Kidney (tissue), 14 donors: ENCODE results near the gene PUM1. TPM values are rescaled to one million over a fixed set of nuclear protein-coding genes. Genes with fewer than 3 reads are reported as not detected.
"Not testable (repeated sequence)": the region's sequence is repeated elsewhere in the genome, so short reads cannot be mapped to it uniquely, and the experiment has no call there.

Experiments
- DNase-seq, 5 donors: peaks; one replicate each; pipeline ENCODE4 v3.0.0-alpha.2; 2013 to 2020
- FAIRE-seq: peaks from 2 replicates; lab custom pipeline; 2012; peaks lifted over from hg19 to GRCh38; lab: Jason Lieb, UNC
- H3K27ac ChIP-seq, 2 donors: one replicate each; pipeline ENCODE4 v1.7.0; 2013; ENCODE audit warnings: low read depth in 2 of 2, low read length in 2 of 2, inconsistent platforms in 1 of 2
- H3K27me3 ChIP-seq: one replicate; pipeline ENCODE4 v1.7.1; 2013; ENCODE audit warnings: low read length, inconsistent platforms; ENCODE audit not compliant: control insufficient read depth, insufficient read depth
- H3K36me3 ChIP-seq, 3 donors: one replicate each; pipeline versions ENCODE4 v1.7.0 to v1.7.1; 2013; ENCODE audit warnings: low read length in 3 of 3, control low read depth in 1 of 3, inconsistent platforms in 1 of 3; ENCODE audit not compliant: insufficient read depth in 3 of 3, control insufficient read depth in 2 of 3
- H3K4me1 ChIP-seq, 3 donors: one replicate each; pipeline versions ENCODE4 v1.7.0 to v1.7.1; 2013; ENCODE audit warnings: low read length in 3 of 3, inconsistent platforms in 1 of 3, low read depth in 1 of 3; ENCODE audit not compliant: control insufficient read depth in 2 of 3, insufficient read depth in 2 of 3
- H3K4me3 ChIP-seq, 3 donors: one replicate each; pipeline versions ENCODE4 v1.7.0 to v1.8.1; 2013; ENCODE audit warnings: low read length in 3 of 3, control low read depth in 1 of 3, inconsistent platforms in 1 of 3
- H3K9ac ChIP-seq, 3 donors: one replicate each; pipeline versions ENCODE4 v1.7.0 to v1.7.1; 2013; ENCODE audit warnings: low read length in 3 of 3, control low read depth in 1 of 3, inconsistent platforms in 1 of 3
- H3K9me3 ChIP-seq, 3 donors: one replicate each; pipeline versions ENCODE4 v1.7.0 to v1.7.1; 2013; ENCODE audit warnings: low read length in 3 of 3, control low read depth in 1 of 3, inconsistent platforms in 1 of 3; ENCODE audit not compliant: control insufficient read depth in 2 of 3, insufficient read depth in 1 of 3
- CTCF ChIP-seq: IDR thresholded peaks from 3 replicates; pipeline ENCODE4 v1.5.1; 2012; ENCODE audit warnings: mild to moderate bottlenecking, moderate library complexity, borderline replicate concordance; ENCODE audit not compliant: insufficient read depth; ENCODE audit errors: extremely low read depth
- intact Hi-C: fragments of 100-400 bp; cut with DNase I; formaldehyde crosslinking; loops from one replicate; pipeline ENCODE4 v1.11.1; 2022
- polyA plus RNA-seq: library from polyadenylated mRNA; stranded (reverse); fragments of 350-450 nt; fragmentation: Illumina TruSeq; extraction: RNeasy Lipid Tissue Mini Kit (QIAGEN cat#74804); gene quantifications from one replicate; pipeline ENCODE4 v1.2.3, GENCODE V29; 2014; ENCODE audit warnings: low read depth, low replicate concordance; ENCODE audit not compliant: insufficient read depth
- total RNA-seq: library from RNA; stranded (reverse); fragmentation: NEBNext Ultra II Directional; extraction: Animal tissue kit (Norgen Biotek cat#: 25700); gene quantifications from one replicate; pipeline ENCODE4 v1.2.1, GENCODE V29; 2021
- donor health status: control.
- donor health status: control.
- donor health status: control.
- donor health status: control.
- donor health status: control.
- donor health status: DM: yes; HTN: yes; CAD: no.
- donor health status: Normal renal cell carcinoma (clear cell type).

The PUM1 gene
- total and polyA plus RNA-seq, 2 donors from 2014 or later, result 19.1 to 150 TPM

DNA sequence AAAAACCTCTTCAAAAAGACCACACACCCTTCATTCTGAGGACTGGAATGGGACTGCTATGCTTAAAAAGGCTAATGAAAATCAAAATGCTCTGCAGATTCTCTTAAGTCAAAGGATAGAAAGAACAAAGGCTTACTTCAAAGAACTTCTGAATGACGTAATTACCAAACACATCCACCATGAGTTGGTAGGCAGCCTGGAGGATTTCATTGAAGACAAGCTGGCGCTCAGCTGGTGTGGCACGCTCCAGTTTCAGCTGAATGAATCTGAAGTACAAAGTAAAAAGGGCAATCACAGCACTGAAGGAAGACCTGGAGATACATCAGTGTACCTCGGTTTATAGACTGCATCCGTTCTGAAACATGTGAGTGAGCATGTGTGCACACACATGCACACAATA, 113.4 kb downstream of the PUM1 start:
- Histone ChIP-seq H3K27ac (no peak overlapping the region), H3K4me3 (no peak overlapping the region), H3K27me3 (no peaks in the 10 kb centered on the region), H3K9me3 (no peaks in the 10 kb centered on the region), H3K36me3 (peaks cover 13 to 58% (median 34%) of the 10 kb centered on the region in 3 donors), H3K9ac (no peak overlapping the region), H3K4me1 (no peaks in the 10 kb centered on the region)
- DNase-seq (no peak), FAIRE-seq (no peak)
- no peak for TF ChIP-seq CTCF
- intact Hi-C loops, result no loop called here

GRCh38 chr1:30950700-30951099, 114.8 kb downstream of the PUM1 start:
- Histone ChIP-seq H3K4me1 (no peaks in the 10 kb centered on the region), H3K27ac (no peak overlapping the region), H3K9ac (no peak overlapping the region), H3K27me3 (no peaks in the 10 kb centered on the region), H3K4me3 (no peak overlapping the region), H3K36me3 (peaks cover 13 to 58% (median 36%) of the 10 kb centered on the region in 3 donors), H3K9me3 (no peaks in the 10 kb centered on the region)
- FAIRE-seq (no peak), DNase-seq (no peak)
- intact Hi-C loops, result no loop called here
- TF ChIP-seq CTCF, result no peak

- TF ChIP-seq CTCF, result no peak
- H3K9ac ChIP-seq, result no peak overlapping the region
- DNase-seq (no peak), FAIRE-seq (no peak)
- H3K4me3 ChIP-seq, result no peak overlapping the region
- H3K27me3 ChIP-seq, result no peaks in the 10 kb centered on the region
- H3K27ac ChIP-seq, result no peak overlapping the region
- H3K9me3 ChIP-seq, result no peaks in the 10 kb centered on the region
- intact Hi-C loops, result no loop called here
- no peaks in the 10 kb centered on the region for H3K4me1 ChIP-seq
- peaks cover 13 to 61% (median 38%) of the 10 kb centered on the region in 3 donors for H3K36me3 ChIP-seq
These were observed 115.5 kb downstream of the PUM1 start for GRCh38 chr1:30950053-30950452.

GRCh38 chr1:30949487-30949838, 116.1 kb downstream of the PUM1 start:
- H3K4me3 ChIP-seq, H3K9me3 ChIP-seq, DNase-seq, intact Hi-C loops, H3K9ac ChIP-seq, H3K27me3 ChIP-seq, H3K27ac ChIP-seq, H3K4me1 ChIP-seq, FAIRE-seq: not testable (repeated sequence)
- peaks cover 14 to 64% (median 42%) of the 10 kb centered on the region in 3 donors for H3K36me3 ChIP-seq

DNA sequence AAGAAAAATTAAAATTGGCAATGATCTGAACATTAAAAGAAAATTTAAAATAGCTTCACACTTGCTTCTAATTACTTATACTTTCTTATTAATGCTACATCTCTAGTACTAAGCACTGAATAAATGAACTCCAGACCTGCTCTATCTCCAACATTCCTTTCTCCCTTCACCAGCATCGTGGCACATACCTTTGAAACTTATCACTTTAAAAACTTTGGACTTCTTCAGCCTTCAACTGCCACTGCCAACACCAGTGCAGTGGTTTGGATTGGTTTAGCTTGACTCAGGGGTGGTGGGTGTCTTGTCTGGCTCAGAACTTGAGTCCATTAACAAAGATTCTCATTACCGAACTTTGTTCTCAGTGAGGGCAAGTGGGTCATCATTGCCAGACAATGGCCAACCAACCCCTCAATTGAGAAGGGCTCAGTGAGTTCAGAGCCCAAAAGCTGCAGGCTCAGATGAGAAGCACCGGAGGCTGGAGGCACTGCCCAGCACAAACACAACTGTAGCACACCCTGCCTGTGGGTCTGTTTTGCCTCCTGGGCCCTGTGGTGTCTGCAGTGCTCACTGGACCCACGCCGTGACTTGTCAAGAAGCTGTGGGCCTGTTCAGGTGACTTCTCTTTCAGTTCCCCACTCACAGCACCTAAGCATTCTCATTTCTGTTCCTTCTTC, 116.6 kb downstream of the PUM1 start:
- H3K9ac ChIP-seq, H3K4me3 ChIP-seq, DNase-seq, H3K4me1 ChIP-seq, intact Hi-C loops, FAIRE-seq, H3K27me3 ChIP-seq, H3K27ac ChIP-seq, H3K9me3 ChIP-seq: not testable (repeated sequence)
- peaks cover 14 to 62% (median 38%) of the 10 kb centered on the region in 3 donors for H3K36me3 ChIP-seq
